Measurements from ENCODE around the gene GJA3. TPM values are rescaled to one million over a fixed set of nuclear protein-coding genes. Genes with fewer than 3 reads are reported as not detected.

GJA3 gene
- total RNA-seq, 1 donor from 2014 or later: 0.59 TPM

DNA sequence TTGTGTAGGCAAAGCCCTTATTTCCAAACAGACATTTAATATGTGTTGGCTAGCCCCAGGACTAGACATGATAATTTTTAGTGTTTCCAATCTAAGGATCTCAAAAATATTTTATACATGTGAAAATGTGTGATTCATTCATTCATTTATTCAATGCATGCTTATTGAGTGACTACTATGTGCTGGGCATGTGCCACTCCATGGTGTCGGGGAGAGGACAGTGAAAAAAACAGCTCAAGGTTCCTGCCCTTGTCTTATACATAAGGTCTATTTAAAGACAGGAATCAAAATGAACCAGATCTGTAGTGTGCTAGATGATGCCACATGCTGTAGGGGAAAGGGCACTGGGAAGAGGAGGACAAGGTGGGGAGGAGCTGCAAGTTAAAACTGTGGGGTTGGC, 36.5 kb downstream of the GJA3 start:
- H3K27me3 Mint-ChIP-seq (ENCODE audit: low read depth, unreplicated experiment): peaks cover 21% of the 10 kb centered on the region
- TF ChIP-seq EZH2 (IDR thresholded peaks at IDR 0.05; ENCODE audit: insufficient read depth, low read length): no peak
- TF ChIP-seq, protein P1, sequence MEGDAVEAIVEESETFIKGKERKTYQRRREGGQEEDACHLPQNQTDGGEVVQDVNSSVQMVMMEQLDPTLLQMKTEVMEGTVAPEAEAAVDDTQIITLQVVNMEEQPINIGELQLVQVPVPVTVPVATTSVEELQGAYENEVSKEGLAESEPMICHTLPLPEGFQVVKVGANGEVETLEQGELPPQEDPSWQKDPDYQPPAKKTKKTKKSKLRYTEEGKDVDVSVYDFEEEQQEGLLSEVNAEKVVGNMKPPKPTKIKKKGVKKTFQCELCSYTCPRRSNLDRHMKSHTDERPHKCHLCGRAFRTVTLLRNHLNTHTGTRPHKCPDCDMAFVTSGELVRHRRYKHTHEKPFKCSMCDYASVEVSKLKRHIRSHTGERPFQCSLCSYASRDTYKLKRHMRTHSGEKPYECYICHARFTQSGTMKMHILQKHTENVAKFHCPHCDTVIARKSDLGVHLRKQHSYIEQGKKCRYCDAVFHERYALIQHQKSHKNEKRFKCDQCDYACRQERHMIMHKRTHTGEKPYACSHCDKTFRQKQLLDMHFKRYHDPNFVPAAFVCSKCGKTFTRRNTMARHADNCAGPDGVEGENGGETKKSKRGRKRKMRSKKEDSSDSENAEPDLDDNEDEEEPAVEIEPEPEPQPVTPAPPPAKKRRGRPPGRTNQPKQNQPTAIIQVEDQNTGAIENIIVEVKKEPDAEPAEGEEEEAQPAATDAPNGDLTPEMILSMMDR (IDR thresholded peaks at IDR 0.05; ENCODE audit: insufficient read depth, low read depth, low read length): no peak
- no peak overlapping the region for H3K9ac ChIP-seq (ENCODE audit: low read length)
- H3K27me3 ChIP-seq (ENCODE audit: insufficient read depth, low read length): peaks cover 6% of the 10 kb centered on the region
- H3K27ac ChIP-seq (ENCODE audit: low read depth, low read length): no peak overlapping the region
- H3K79me2 ChIP-seq (ENCODE audit: insufficient read depth, low read length): no peaks in the 10 kb centered on the region
- no peak overlapping the region for H3K4me3 ChIP-seq (ENCODE audit: insufficient read depth, low read depth, low read length)
- DNase-seq (ENCODE audit: low read depth) (no peak), FAIRE-seq (no peak)
- H2AFZ ChIP-seq (ENCODE audit: low read depth, low read length): no peak overlapping the region
- no peaks in the 10 kb centered on the region for H3K36me3 Mint-ChIP-seq (ENCODE audit: low read depth, unreplicated experiment)
- no peak overlapping the region for H3K27ac Mint-ChIP-seq (ENCODE audit: unreplicated experiment)
- no peaks in the 10 kb centered on the region for H4K20me1 ChIP-seq (ENCODE audit: insufficient read depth, low read length)
- no peak overlapping the region for H3K4me2 ChIP-seq (ENCODE audit: low read length)
- H3K4me1 ChIP-seq (ENCODE audit: insufficient read depth, low read length): peaks cover 24% of the 10 kb centered on the region
- no peaks in the 10 kb centered on the region for H3K36me3 ChIP-seq (ENCODE audit: insufficient read depth, low read length)
- H3K4me1 Mint-ChIP-seq (ENCODE audit: low read depth, unreplicated experiment): peaks cover 6% of the 10 kb centered on the region
- peaks cover 1% of the 10 kb centered on the region for H3K9me3 Mint-ChIP-seq (ENCODE audit: unreplicated experiment)
- no peak overlapping the region for H3K4me3 Mint-ChIP-seq (ENCODE audit: unreplicated experiment)
- no peaks in the 10 kb centered on the region for H3K9me3 ChIP-seq (ENCODE audit: insufficient read depth, low read depth, low read length)

DNA sequence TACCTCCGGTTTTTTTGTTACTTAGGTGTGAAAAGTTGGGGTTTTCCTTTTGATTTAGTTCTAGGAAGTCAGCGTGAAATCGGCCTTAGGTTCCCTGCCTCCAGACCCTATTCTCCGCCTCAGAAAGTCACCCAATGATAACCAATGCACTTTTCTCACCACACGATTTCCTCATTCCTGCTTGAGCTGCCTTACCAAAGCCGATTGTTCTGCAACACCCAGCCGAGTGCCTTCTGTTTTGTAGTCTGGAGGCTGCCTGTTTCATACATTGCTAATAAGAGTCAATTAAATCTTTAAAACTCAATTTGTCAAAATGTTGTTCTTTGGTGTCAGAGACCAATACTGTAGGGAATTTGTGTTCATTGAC, 39.7 kb downstream of the GJA3 start:
- Histone ChIP-seq H3K9me3 (ENCODE audit: insufficient read depth, low read depth, low read length) (no peaks in the 10 kb centered on the region), H3K9ac (ENCODE audit: low read length) (no peak overlapping the region), H2AFZ (ENCODE audit: low read depth, low read length) (no peak overlapping the region), H3K4me2 (ENCODE audit: low read length) (no peak overlapping the region), H4K20me1 (ENCODE audit: insufficient read depth, low read length) (no peaks in the 10 kb centered on the region), H3K27me3 (ENCODE audit: insufficient read depth, low read length) (peaks cover 2% of the 10 kb centered on the region), H3K36me3 (ENCODE audit: insufficient read depth, low read length) (no peaks in the 10 kb centered on the region), H3K4me1 (ENCODE audit: insufficient read depth, low read length) (peaks cover 16% of the 10 kb centered on the region), H3K27ac (ENCODE audit: low read depth, low read length) (no peak overlapping the region), H3K79me2 (ENCODE audit: insufficient read depth, low read length) (no peaks in the 10 kb centered on the region), H3K4me3 (ENCODE audit: insufficient read depth, low read depth, low read length) (no peak overlapping the region)
- peak overlapping the region; percentile 58 for H3K4me3 Mint-ChIP-seq (ENCODE audit: unreplicated experiment)
- peaks cover 6% of the 10 kb centered on the region for H3K4me1 Mint-ChIP-seq (ENCODE audit: low read depth, unreplicated experiment)
- DNase-seq (ENCODE audit: low read depth): no peak
- no peak for TF ChIP-seq EZH2 (IDR thresholded peaks at IDR 0.05; ENCODE audit: insufficient read depth, low read length)
- TF ChIP-seq, protein P1 (IDR thresholded peaks at IDR 0.05; ENCODE audit: insufficient read depth, low read depth, low read length): no peak
- FAIRE-seq: no peak
- no peak overlapping the region for H3K27ac Mint-ChIP-seq (ENCODE audit: unreplicated experiment)
- peaks cover 1% of the 10 kb centered on the region for H3K9me3 Mint-ChIP-seq (ENCODE audit: unreplicated experiment)
- peaks cover 19% of the 10 kb centered on the region for H3K27me3 Mint-ChIP-seq (ENCODE audit: low read depth, unreplicated experiment)
- H3K36me3 Mint-ChIP-seq (ENCODE audit: low read depth, unreplicated experiment): no peaks in the 10 kb centered on the region

DNA sequence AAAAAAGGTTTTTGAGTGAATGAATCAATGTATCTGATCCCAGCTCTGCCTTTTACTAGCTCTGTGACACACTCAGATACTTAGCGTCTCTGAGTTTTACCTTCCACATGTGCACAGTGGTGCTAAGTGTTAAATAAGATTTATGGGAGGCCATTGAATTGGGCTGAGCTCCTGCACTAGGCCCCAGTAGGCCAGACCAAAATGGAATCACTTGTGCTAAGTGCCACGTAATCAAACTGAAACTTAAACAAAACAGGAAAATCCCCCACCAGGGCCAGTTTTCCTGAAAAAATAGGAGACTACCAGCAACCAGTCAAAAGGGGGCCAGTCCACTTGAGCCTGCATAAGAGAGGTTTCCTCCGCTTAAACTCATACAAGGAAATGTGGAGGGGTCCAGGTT, 40.9 kb downstream of the GJA3 start:
- H3K9me3 ChIP-seq (ENCODE audit: insufficient read depth, low read depth, low read length): no peaks in the 10 kb centered on the region
- peaks cover 7% of the 10 kb centered on the region for H3K4me1 ChIP-seq (ENCODE audit: insufficient read depth, low read length)
- H3K79me2 ChIP-seq (ENCODE audit: insufficient read depth, low read length): no peaks in the 10 kb centered on the region
- H3K27ac ChIP-seq (ENCODE audit: low read depth, low read length): no peak overlapping the region
- H3K9me3 Mint-ChIP-seq (ENCODE audit: unreplicated experiment): peaks cover 1% of the 10 kb centered on the region
- peak overlapping the region; percentile 84 for H3K27ac Mint-ChIP-seq (ENCODE audit: unreplicated experiment)
- H3K4me2 ChIP-seq (ENCODE audit: low read length): peak overlapping the region; percentile 5
- no peaks in the 10 kb centered on the region for H3K36me3 ChIP-seq (ENCODE audit: insufficient read depth, low read length)
- no peaks in the 10 kb centered on the region for H4K20me1 ChIP-seq (ENCODE audit: insufficient read depth, low read length)
- no peak overlapping the region for H3K9ac ChIP-seq (ENCODE audit: low read length)
- TF ChIP-seq EZH2 (IDR thresholded peaks at IDR 0.05; ENCODE audit: insufficient read depth, low read length): no peak
- TF ChIP-seq, protein P1 (IDR thresholded peaks at IDR 0.05; ENCODE audit: insufficient read depth, low read depth, low read length): no peak
- H3K4me3 Mint-ChIP-seq (ENCODE audit: unreplicated experiment): peak overlapping the region; percentile 67
- no peak overlapping the region for H3K4me3 ChIP-seq (ENCODE audit: insufficient read depth, low read depth, low read length)
- H3K27me3 ChIP-seq (ENCODE audit: insufficient read depth, low read length): peaks cover 2% of the 10 kb centered on the region
- peak; percentile 17 for FAIRE-seq
- H3K4me1 Mint-ChIP-seq (ENCODE audit: low read depth, unreplicated experiment): peaks cover 2% of the 10 kb centered on the region
- H3K36me3 Mint-ChIP-seq (ENCODE audit: low read depth, unreplicated experiment): no peaks in the 10 kb centered on the region
- H2AFZ ChIP-seq (ENCODE audit: low read depth, low read length): no peak overlapping the region
- DNase-seq (ENCODE audit: low read depth): no peak
- H3K27me3 Mint-ChIP-seq (ENCODE audit: low read depth, unreplicated experiment): peaks cover 8% of the 10 kb centered on the region

All from astrocyte (in vitro differentiated cells and primary cell).